ENCODE data around the gene HOXA4. TPM values are rescaled to one million over a fixed set of nuclear protein-coding genes. Genes with fewer than 3 reads are reported as not detected.

The HOXA4 gene
- total RNA-seq, 1 donor from 2014 or later, result not detected

DNA sequence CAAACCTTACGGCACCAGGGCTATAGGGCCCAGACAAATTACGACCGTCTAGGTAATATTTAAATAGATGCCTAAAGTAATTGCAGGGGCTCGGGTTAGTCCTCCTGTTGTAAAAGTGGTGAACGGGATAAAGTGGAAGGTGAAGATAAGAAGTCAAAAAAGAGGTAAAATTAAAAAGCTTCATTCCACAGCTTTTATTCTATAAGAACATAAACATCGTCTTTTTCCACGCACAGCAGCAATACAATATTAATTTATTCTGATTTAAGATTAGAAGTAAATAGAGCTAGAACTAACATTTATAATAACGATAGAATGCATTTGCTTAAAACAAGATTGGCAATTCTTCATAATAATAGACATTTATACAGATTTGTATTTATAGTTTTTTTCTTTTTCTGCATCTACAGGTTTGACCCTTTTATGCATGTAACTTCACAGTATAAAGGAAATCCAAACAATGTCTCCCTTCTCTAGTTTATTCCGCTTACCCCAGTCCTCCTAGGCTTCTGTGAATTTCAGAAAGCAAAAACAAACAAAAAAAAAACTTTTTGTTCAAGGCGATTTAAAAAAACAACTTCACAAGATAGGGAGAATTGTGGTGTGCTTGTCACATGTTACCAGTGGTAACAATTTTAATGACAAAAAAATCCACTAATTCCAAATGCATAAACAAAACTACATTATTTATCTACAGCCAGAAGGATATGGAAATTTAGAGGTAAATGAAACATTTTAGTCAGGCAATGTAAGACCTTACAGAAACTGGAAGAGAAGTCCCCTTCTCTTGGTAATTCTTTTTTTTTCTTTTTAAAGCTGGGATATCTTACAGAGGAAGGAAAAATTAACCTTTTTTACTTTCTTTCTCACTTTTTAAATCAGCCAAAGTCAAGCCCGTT, 40.1 kb upstream of the HOXA4 start:
- peaks cover 78% of the 10 kb centered on the region for H3K27me3 Mint-ChIP-seq (ENCODE audit: insufficient read depth, low read depth)
- H3K4me3 Mint-ChIP-seq, result no peak overlapping the region
- H3K79me2 ChIP-seq (ENCODE audit: low read depth), result no peaks in the 10 kb centered on the region
- TF ChIP-seq EZH2phosphoT487 (IDR thresholded peaks at IDR 0.05) (no peak), EZH2 (IDR thresholded peaks at IDR 0.05) (no peak)
- TF ChIP-seq, protein P1, sequence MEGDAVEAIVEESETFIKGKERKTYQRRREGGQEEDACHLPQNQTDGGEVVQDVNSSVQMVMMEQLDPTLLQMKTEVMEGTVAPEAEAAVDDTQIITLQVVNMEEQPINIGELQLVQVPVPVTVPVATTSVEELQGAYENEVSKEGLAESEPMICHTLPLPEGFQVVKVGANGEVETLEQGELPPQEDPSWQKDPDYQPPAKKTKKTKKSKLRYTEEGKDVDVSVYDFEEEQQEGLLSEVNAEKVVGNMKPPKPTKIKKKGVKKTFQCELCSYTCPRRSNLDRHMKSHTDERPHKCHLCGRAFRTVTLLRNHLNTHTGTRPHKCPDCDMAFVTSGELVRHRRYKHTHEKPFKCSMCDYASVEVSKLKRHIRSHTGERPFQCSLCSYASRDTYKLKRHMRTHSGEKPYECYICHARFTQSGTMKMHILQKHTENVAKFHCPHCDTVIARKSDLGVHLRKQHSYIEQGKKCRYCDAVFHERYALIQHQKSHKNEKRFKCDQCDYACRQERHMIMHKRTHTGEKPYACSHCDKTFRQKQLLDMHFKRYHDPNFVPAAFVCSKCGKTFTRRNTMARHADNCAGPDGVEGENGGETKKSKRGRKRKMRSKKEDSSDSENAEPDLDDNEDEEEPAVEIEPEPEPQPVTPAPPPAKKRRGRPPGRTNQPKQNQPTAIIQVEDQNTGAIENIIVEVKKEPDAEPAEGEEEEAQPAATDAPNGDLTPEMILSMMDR (IDR thresholded peaks at IDR 0.05), result no peak
- no peak for DNase-seq (ENCODE audit: low spot score)
- H3K9me3 ChIP-seq (ENCODE audit: low read depth), result no peaks in the 10 kb centered on the region
- peaks cover 98% of the 10 kb centered on the region for H4K20me1 ChIP-seq (ENCODE audit: low read depth)
- H3K36me3 ChIP-seq, result no peaks in the 10 kb centered on the region
- H3K9ac ChIP-seq, result no peak overlapping the region
- no peak overlapping the region for H3K4me3 ChIP-seq
- H3K27ac Mint-ChIP-seq, result no peak overlapping the region
- no peak overlapping the region for H3K27ac ChIP-seq
- peaks cover 100% of the 10 kb centered on the region for H3K27me3 ChIP-seq
- no peaks in the 10 kb centered on the region for H3K36me3 Mint-ChIP-seq
- no peak overlapping the region for H2AFZ ChIP-seq (replicated peaks)
- H3K4me2 ChIP-seq, result no peak overlapping the region
- H3K9me3 Mint-ChIP-seq, result peaks cover 9% of the 10 kb centered on the region
- H3K4me1 Mint-ChIP-seq, result peaks cover 2% of the 10 kb centered on the region
- no peaks in the 10 kb centered on the region for H3K4me1 ChIP-seq
- H3F3A ChIP-seq (ENCODE audit: low read depth), result no peaks in the 10 kb centered on the region

DNA sequence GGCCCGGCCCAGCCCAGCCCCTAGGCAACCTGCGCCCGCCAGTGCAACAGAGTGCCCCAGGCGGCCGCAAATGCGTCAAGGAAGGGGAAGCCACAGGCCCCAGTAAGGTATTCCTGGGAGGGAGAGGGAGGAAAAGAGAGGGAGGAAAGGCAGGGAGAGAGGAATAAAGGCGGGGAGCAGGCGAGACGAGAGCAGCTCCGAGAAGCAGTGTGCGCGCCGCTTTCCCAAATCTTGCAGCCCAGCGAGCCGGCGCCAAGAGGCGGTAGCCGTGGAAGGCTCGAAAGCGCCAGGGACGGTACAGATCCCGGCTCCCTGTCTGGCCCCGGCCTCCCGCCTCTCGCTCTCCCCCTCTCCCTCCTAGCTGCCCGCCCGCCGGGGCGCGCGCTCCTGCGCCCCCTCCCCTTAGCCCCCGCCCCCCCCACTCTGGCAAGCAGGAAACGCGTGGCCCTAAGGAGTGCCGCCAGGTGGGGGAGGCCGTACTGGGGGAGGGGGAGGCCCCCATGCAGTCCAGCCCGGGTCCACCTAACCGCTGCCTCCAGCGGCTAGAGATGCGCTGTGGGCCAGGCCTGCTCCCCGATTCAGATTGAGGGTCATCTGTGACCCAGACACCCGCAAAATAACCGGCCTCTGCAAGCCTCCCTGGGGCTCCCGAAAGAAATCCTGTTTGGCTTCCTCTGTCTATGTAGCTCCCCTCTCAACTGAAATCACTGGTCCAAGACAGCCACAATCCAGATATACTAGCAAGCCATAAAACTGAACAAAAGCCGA, 39.3 kb upstream of the HOXA4 start:
- H3K9me3 ChIP-seq (ENCODE audit: low read depth), result no peaks in the 10 kb centered on the region
- no peaks in the 10 kb centered on the region for H3K4me1 ChIP-seq
- no peak overlapping the region for H3K27ac Mint-ChIP-seq
- H3K4me3 Mint-ChIP-seq, result no peak overlapping the region
- H3K79me2 ChIP-seq (ENCODE audit: low read depth), result no peaks in the 10 kb centered on the region
- no peak overlapping the region for H3K4me3 ChIP-seq
- peak; percentile 63 for DNase-seq (ENCODE audit: low spot score)
- no peaks in the 10 kb centered on the region for H3K36me3 Mint-ChIP-seq
- no peak overlapping the region for H3K9ac ChIP-seq
- peaks cover 100% of the 10 kb centered on the region for H3K27me3 ChIP-seq
- peaks cover 98% of the 10 kb centered on the region for H4K20me1 ChIP-seq (ENCODE audit: low read depth)
- no peaks in the 10 kb centered on the region for H3K36me3 ChIP-seq
- H3F3A ChIP-seq (ENCODE audit: low read depth), result no peaks in the 10 kb centered on the region
- TF ChIP-seq, protein P1 (IDR thresholded peaks at IDR 0.05), result no peak
- TF ChIP-seq EZH2phosphoT487 (IDR thresholded peaks at IDR 0.05) (peak; percentile 95), EZH2 (IDR thresholded peaks at IDR 0.05) (peak; percentile 94)
- peaks cover 74% of the 10 kb centered on the region for H3K27me3 Mint-ChIP-seq (ENCODE audit: insufficient read depth, low read depth)
- H3K27ac ChIP-seq, result no peak overlapping the region
- H3K4me2 ChIP-seq, result no peak overlapping the region
- peaks cover 2% of the 10 kb centered on the region for H3K4me1 Mint-ChIP-seq
- H3K9me3 Mint-ChIP-seq, result peaks cover 7% of the 10 kb centered on the region
- no peak overlapping the region for H2AFZ ChIP-seq (replicated peaks)

DNA sequence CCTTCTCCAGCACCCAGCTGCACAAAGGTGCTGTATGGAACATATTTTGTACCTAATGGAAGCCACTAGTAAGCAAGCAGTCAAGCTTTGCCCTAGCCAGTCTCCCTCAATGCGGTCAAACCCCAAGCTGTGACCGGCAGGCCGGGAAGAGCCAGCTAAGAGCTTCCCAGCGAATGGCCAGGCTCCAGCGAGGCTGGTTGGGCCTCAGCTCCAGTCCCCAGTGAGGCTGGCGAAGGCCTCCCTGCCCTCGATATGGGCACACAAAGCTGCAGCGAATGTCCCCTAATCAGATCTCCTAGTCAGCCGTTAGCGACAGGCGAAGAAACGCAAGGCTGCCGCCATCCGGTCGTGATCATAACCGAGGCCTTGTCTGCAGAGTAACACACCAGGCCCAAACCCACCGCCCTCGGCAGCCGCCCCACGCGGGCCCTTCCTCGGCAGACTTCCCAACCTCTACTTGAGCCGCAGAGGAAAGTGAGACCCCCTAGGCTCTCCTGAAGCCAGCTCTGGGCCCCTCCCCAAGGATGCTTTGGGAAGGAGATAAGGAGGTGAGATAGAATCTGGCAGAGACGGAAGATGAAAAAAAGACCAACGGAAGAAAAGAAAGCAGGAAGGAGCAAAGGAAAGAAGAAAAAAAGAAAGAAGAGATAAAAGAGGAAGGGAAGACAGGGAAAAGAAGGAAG, 37.8 kb upstream of the HOXA4 start:
- Mint-ChIP-seq H3K27ac (no peak overlapping the region), H3K4me1 (peaks cover 2% of the 10 kb centered on the region), H3K4me3 (no peak overlapping the region), H3K27me3 (ENCODE audit: insufficient read depth, low read depth) (peaks cover 81% of the 10 kb centered on the region), H3K9me3 (peaks cover 6% of the 10 kb centered on the region), H3K36me3 (no peaks in the 10 kb centered on the region)
- Histone ChIP-seq H3K4me2 (no peak overlapping the region), H3K27me3 (peaks cover 100% of the 10 kb centered on the region), H3K4me3 (no peak overlapping the region), H3K27ac (no peak overlapping the region), H3K4me1 (no peaks in the 10 kb centered on the region), H3K36me3 (no peaks in the 10 kb centered on the region), H3K9ac (no peak overlapping the region), H3K79me2 (ENCODE audit: low read depth) (no peaks in the 10 kb centered on the region), H2AFZ (replicated peaks) (no peak overlapping the region), H3K9me3 (ENCODE audit: low read depth) (no peaks in the 10 kb centered on the region), H3F3A (ENCODE audit: low read depth) (no peaks in the 10 kb centered on the region), H4K20me1 (ENCODE audit: low read depth) (peaks cover 97% of the 10 kb centered on the region)
- TF ChIP-seq, protein P1 (IDR thresholded peaks at IDR 0.05), result peak; percentile 6
- TF ChIP-seq EZH2phosphoT487 (IDR thresholded peaks at IDR 0.05), result peak; percentile 7
- TF ChIP-seq EZH2 (IDR thresholded peaks at IDR 0.05), result no peak
- DNase-seq (ENCODE audit: low spot score), result peak; percentile 59

Data from neural progenitor cell (in vitro differentiated cells).